RWPE2 (cell line): ENCODE results near the gene CDK7.

Experiments used
- ATAC-seq: fragments of 200-7000 bp; cut with Tn5 transposase; 3 replicates; pipeline ENCODE4 v1.9.1; 2021; ENCODE audit warnings: low read depth
- DNase-seq: peaks from one replicate; pipeline ENCODE4 v3.0.0-alpha.2; 2020; ENCODE audit warnings: low spot score
- H3K27ac ChIP-seq: fragments of 450-650 bp; 2 replicates; pipeline ENCODE4 v1.5.1; 2017; ENCODE audit warnings: mild to moderate bottlenecking; ENCODE audit not compliant: poor library complexity, severe bottlenecking
- H3K27me3 ChIP-seq: fragments of 250-450 bp; sonication (Bioruptor Pico); 2 replicates; pipeline ENCODE4 v1.5.1; 2021; ENCODE audit warnings: mild to moderate bottlenecking, moderate library complexity; ENCODE audit not compliant: insufficient read depth, poor library complexity, severe bottlenecking
- H3K36me3 ChIP-seq: fragments of 250-450 bp; sonication (Bioruptor Pico); 2 replicates; pipeline ENCODE4 v1.5.1; 2020; ENCODE audit warnings: low read depth, mild to moderate bottlenecking, moderate library complexity
- H3K4me1 ChIP-seq: fragments of 250-450 bp; sonication (Bioruptor Pico); 2 replicates; pipeline ENCODE4 v1.5.1; 2021; ENCODE audit warnings: mild to moderate bottlenecking, moderate library complexity; ENCODE audit not compliant: insufficient read depth, poor library complexity, severe bottlenecking
- H3K4me3 ChIP-seq: fragments of 250-450 bp; sonication (Bioruptor Pico); 2 replicates; pipeline ENCODE4 v1.5.1; 2021; ENCODE audit warnings: mild to moderate bottlenecking, moderate library complexity; ENCODE audit not compliant: severe bottlenecking
- H3K9me3 ChIP-seq: fragments of 250-450 bp; sonication (Bioruptor Pico); 2 replicates; pipeline ENCODE4 v1.5.1; 2021; ENCODE audit warnings: mild to moderate bottlenecking, moderate library complexity; ENCODE audit not compliant: severe bottlenecking
- CTCF ChIP-seq: fragments of 450-650 bp; IDR thresholded peaks from one replicate; pipeline ENCODE4 v1.5.1; 2017; ENCODE audit warnings: mild to moderate bottlenecking, moderate library complexity; ENCODE audit not compliant: poor library complexity, severe bottlenecking

The CDK7 gene

DNA sequence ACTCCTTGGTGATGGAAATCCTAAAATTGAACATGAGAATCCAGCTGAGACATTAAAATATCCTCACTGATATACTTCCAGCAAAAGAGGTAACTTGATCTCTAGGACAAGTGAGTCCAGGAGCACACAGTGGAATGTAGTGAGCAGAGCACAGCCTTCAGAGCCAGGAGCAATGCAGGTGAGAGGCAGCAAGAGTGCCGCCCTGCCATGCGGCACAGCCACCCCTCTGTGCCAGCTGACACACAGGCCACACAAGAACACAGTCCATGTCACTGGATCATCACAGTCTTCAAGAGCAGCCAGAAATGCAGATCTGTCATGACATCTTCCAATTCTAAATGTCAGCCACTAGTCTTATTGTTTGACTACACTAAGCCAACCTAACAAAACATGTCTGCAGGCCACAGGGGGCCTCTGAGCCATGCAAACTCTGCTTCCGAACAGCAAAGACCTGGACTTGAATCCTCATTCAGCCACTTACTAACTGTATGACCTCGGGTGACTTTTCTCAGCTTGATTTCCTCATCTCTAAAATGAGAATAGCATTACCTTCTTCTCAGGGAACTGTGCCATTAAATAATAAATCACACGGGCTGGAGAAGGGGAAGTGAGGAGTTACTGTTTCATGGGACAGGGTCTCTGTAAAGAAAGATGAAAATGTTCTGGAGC lies 50.9 kb downstream of the CDK7 start:
- TF ChIP-seq CTCF = no peak
- Histone ChIP-seq H3K4me3 (no peak overlapping the region), H3K27me3 (no peaks in the 10 kb centered on the region), H3K36me3 (peaks cover under 1% of the 10 kb centered on the region), H3K4me1 (no peaks in the 10 kb centered on the region), H3K27ac (no peak overlapping the region), H3K9me3 (no peaks in the 10 kb centered on the region)
- no peak for DNase-seq
- 0 out of 3 replicates have a peak, but pooled peaks have one; percentile 24 for ATAC-seq

- Histone ChIP-seq H3K9me3 (no peaks in the 10 kb centered on the region), H3K4me3 (no peak overlapping the region), H3K27ac (no peak overlapping the region), H3K27me3 (no peaks in the 10 kb centered on the region), H3K4me1 (no peaks in the 10 kb centered on the region), H3K36me3 (no peaks in the 10 kb centered on the region; the same call in 1 of the 2 replicates)
- no peak for TF ChIP-seq CTCF
- DNase-seq = no peak
- no peak for ATAC-seq
Observed at GRCh38 chr5:69288069-69288468, 53.4 kb downstream of the CDK7 start.

- no peak for ATAC-seq
- Histone ChIP-seq H3K27ac (no peak overlapping the region), H3K4me3 (no peak overlapping the region), H3K36me3 (peaks cover 1% of the 10 kb centered on the region), H3K4me1 (no peaks in the 10 kb centered on the region), H3K27me3 (no peaks in the 10 kb centered on the region), H3K9me3 (no peaks in the 10 kb centered on the region)
- no peak for TF ChIP-seq CTCF
- no peak for DNase-seq
Observed at GRCh38 chr5:69288688-69289087, 54.0 kb downstream of the CDK7 start.

DNA sequence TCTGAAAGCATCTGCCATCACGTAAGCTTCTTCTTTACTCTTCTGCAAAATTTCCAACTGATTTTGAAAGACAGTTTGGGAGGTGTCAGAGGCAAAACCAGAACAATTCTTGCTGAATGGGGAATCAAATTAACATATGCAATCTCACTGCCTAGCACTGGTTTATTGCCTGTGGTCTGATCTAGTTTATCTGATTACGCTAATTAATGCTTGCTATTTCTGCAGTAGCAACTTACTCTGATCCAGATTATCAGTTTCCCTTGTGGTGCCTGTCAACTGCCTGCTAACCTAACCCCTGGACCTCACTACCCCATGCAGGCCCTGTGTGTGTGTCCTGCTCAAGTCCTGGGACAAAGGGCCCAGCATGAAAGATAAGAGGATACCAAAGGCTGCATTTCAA lies 57.6 kb downstream of the CDK7 start:
- Histone ChIP-seq H3K36me3 (peaks cover 10% of the 10 kb centered on the region), H3K4me1 (no peaks in the 10 kb centered on the region), H3K9me3 (no peaks in the 10 kb centered on the region), H3K27ac (no peak overlapping the region), H3K4me3 (no peak overlapping the region), H3K27me3 (no peaks in the 10 kb centered on the region)
- no peak for DNase-seq
- no peak for TF ChIP-seq CTCF
- no peak for ATAC-seq

DNA sequence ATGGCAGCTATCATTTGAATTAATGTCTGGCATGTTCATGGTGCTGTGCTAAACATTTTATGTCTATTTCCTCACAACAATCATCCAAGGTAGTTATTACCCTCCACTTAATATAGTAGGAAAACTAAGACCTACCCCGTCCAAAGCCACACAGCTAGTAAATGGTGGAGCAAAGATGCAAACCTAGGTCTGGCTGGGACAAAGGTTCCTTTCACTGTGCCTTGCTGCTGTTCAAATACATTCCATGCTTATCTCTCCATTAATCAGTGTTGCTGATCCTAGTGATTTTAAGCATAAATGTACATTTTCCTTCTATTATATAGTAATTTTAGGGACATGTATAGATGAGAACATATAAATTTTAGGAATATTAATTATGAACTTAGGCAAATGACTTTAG lies 59.2 kb downstream of the CDK7 start:
- DNase-seq (no peak), ATAC-seq (no peak)
- no peak for TF ChIP-seq CTCF
- no peaks in the 10 kb centered on the region for H3K4me1 ChIP-seq
- no peaks in the 10 kb centered on the region for H3K27me3 ChIP-seq
- H3K36me3 ChIP-seq = peaks cover 10% of the 10 kb centered on the region
- no peak overlapping the region for H3K27ac ChIP-seq
- H3K9me3 ChIP-seq = no peaks in the 10 kb centered on the region
- no peak overlapping the region for H3K4me3 ChIP-seq
